OCI-LY7 (cell line): ENCODE measurements around the gene CYP8B1. TPM values are rescaled to one million over a fixed set of nuclear protein-coding genes. Genes with fewer than 3 reads are reported as not detected.

Experiments used
- BruUV-seq: library from RNA; stranded (reverse); fragments of 400-500 nt; replicated peaks from 2 replicates; lab custom pipeline; 2021; lab: Mats Ljungman, UMichigan
- CTCF ChIA-PET: fragments of 300-600 bp; sonication (Branson Sonifier 250); formaldehyde crosslinking; loops from one replicate; lab custom pipeline; 2022; ENCODE audit warnings: antibody characterized with exemption; ENCODE audit not compliant: unreplicated experiment; lab: Charles Lee
- POLR2A ChIA-PET: fragments of 300-600 bp; sonication (Branson Sonifier 250); formaldehyde crosslinking; loops from one replicate; lab custom pipeline; 2022; ENCODE audit warnings: antibody characterized with exemption; lab: Charles Lee
- DNase-seq: peaks from one replicate; pipeline ENCODE4 v3.0.0-alpha.2; 2015; ENCODE audit warnings: low spot score
- H2AFZ ChIP-seq: fragments of 200-600 bp; sonication (generic), shearing (Covaris generic); 2 replicates; pipeline ENCODE4 v1.6.1; 2014; ENCODE audit warnings: mild to moderate bottlenecking, antibody characterized with exemption, low read length, moderate library complexity
- H3K27ac ChIP-seq: fragments of 200-600 bp; sonication (generic); 2 replicates; pipeline ENCODE4 v1.5.1; 2014; ENCODE audit warnings: mixed run types, low read depth, mild to moderate bottlenecking, moderate library complexity, low read length, inconsistent platforms; ENCODE audit not compliant: poor library complexity, severe bottlenecking
- H3K36me3 ChIP-seq: fragments of 200-600 bp; sonication (generic); 2 replicates; pipeline ENCODE4 v1.6.1; 2014; ENCODE audit warnings: mild to moderate bottlenecking, antibody characterized with exemption, low read length, moderate library complexity, mixed read lengths; ENCODE audit not compliant: insufficient read depth
- H3K4me1 ChIP-seq: fragments of 200-600 bp; sonication (generic); 2 replicates; pipeline ENCODE4 v1.5.1; 2014; ENCODE audit warnings: mild to moderate bottlenecking, low read length; ENCODE audit not compliant: insufficient read depth, poor library complexity, severe bottlenecking
- H3K4me2 ChIP-seq: fragments of 200-600 bp; sonication (generic); 2 replicates; pipeline ENCODE4 v1.6.1; 2014; ENCODE audit warnings: mild to moderate bottlenecking, low read length
- H3K4me3 ChIP-seq: fragments of 200-600 bp; sonication (generic); 2 replicates; pipeline ENCODE4 v1.5.1; 2014; ENCODE audit warnings: mild to moderate bottlenecking, low read depth, low read length; ENCODE audit not compliant: poor library complexity, severe bottlenecking
- H3K79me2 ChIP-seq: fragments of 200-600 bp; sonication (generic); 2 replicates; pipeline ENCODE4 v1.6.1; 2016; ENCODE audit warnings: low read depth, mild to moderate bottlenecking, low read length, moderate library complexity, mixed read lengths; ENCODE audit not compliant: insufficient read depth
- H3K9me2 ChIP-seq: fragments of 200-600 bp; sonication (generic); 2 replicates; pipeline ENCODE4 v1.6.1; 2016; ENCODE audit warnings: mild to moderate bottlenecking, low read length, mixed read lengths; ENCODE audit not compliant: insufficient read depth
- H3K9me3 ChIP-seq: fragments of 200-600 bp; sonication (generic); 2 replicates; pipeline ENCODE4 v1.6.1; 2014; ENCODE audit warnings: mild to moderate bottlenecking, mixed run types, low read length, mixed read lengths
- H4K20me1 ChIP-seq: fragments of 200-600 bp; sonication (generic); 2 replicates; pipeline ENCODE4 v1.6.1; 2014; ENCODE audit warnings: mild to moderate bottlenecking, antibody characterized with exemption, low read length, moderate library complexity, mixed read lengths; ENCODE audit not compliant: insufficient read depth
- CTCF ChIP-seq: fragments of 200-600 bp; sonication (generic); conservative IDR thresholded peaks from 2 replicates; pipeline ENCODE4 v1.5.1; 2014; ENCODE audit warnings: mild to moderate bottlenecking, antibody characterized with exemption, low read length, moderate library complexity, mixed read lengths
- EZH2phosphoT487 ChIP-seq: fragments of 200-600 bp; sonication (generic); IDR thresholded peaks from 2 replicates; pipeline ENCODE4 v1.6.1; 2018; ENCODE audit warnings: low read depth, borderline replicate concordance, mild to moderate bottlenecking, mixed run types, antibody characterized with exemption, low read length, moderate library complexity, mixed read lengths
- intact Hi-C: fragments of 100-400 bp; cut with micrococcal nuclease; formaldehyde crosslinking; loops from one replicate; pipeline ENCODE4 v1.10.0; 2022; ENCODE audit not compliant: unreplicated experiment
- total RNA-seq, 2 experiments: library from RNA; depleted of rRNA in 1 of 2; stranded (reverse); fragments of >200 nt in 1 of 2; shearing (Covaris generic) in 1 of 2; gene quantifications; 2 replicates each; pipeline ENCODE4 v1.2.3, GENCODE V29; 2014 to 2022

The CYP8B1 gene
- total RNA-seq, 2 experiments from 2014 or later, result not detected

DNA sequence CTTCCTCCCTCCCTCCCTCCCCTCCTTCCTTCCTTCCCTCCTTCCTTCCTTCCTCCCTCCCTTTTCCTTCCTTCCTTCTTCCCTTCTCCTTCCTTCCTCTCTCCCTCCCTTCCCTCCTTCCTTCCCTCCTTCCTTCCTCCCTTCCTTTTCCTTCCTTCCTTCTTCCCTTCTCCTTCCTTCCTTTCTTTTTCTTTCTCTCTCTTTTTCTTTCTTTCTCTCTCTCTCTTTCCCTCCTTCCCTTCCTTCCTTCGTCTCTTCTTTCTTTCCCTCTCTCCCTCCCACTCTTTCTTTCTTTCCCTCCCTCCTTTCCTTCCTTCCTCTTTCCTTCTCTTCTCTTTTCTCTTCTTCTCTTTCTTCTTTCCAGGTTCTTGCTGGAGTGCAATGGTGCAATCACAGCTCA, 28.4 kb upstream of the CYP8B1 start:
- H3K4me3 ChIP-seq, result no peak overlapping the region
- CTCF ChIA-PET, result no interaction called here
- no peak overlapping the region for H2AFZ ChIP-seq
- no peak overlapping the region for H3K4me2 ChIP-seq
- H3K9me3 ChIP-seq, result no peaks in the 10 kb centered on the region
- POLR2A ChIA-PET, result interaction anchor here (0.8 kb wide), 1 partner anchor 362 kb away, joined by 7 read pairs; no protein-coding TSS in a partner anchor
- intact Hi-C loops, result no loop called here
- no peaks in the 10 kb centered on the region for H3K79me2 ChIP-seq
- DNase-seq, result no peak
- H4K20me1 ChIP-seq, result no peaks in the 10 kb centered on the region
- H3K27ac ChIP-seq, result no peak overlapping the region
- H3K4me1 ChIP-seq, result no peaks in the 10 kb centered on the region
- TF ChIP-seq CTCF (no peak), EZH2phosphoT487 (no peak)
- no TSS peak for BruUV-seq
- no peaks in the 10 kb centered on the region for H3K36me3 ChIP-seq
- H3K9me2 ChIP-seq, result no peaks in the 10 kb centered on the region

DNA sequence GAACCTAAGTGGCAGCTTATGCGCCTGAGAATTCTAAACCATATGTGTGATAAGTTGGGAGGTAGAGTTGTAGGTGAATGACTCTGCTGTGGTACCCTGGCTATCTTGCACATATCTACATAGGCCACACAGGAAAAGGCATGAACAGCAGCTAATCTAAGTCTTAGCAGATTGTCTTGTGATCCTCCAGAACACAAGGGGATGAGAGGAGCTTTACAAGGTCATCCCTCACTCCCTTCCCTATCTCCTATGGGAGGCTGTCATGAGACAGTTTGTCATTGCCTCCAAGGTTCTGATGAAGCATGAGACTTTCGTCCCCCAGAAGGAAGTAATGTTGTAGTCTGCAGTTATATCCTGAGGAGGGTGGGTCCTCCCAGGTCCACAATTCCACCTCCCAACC, 26.6 kb upstream of the CYP8B1 start:
- Histone ChIP-seq H3K4me2 (no peak overlapping the region), H3K27ac (no peak overlapping the region), H2AFZ (no peak overlapping the region), H3K4me3 (no peak overlapping the region), H3K9me2 (no peaks in the 10 kb centered on the region), H3K4me1 (no peaks in the 10 kb centered on the region), H3K79me2 (no peaks in the 10 kb centered on the region), H3K36me3 (no peaks in the 10 kb centered on the region), H3K9me3 (no peaks in the 10 kb centered on the region), H4K20me1 (no peaks in the 10 kb centered on the region)
- ChIA-PET POLR2A (no interaction called here), CTCF (no interaction called here)
- DNase-seq, result no peak
- no TSS peak for BruUV-seq
- intact Hi-C loops, result no loop called here
- TF ChIP-seq CTCF (no peak), EZH2phosphoT487 (no peak)

- no TSS peak for BruUV-seq
- TF ChIP-seq EZH2phosphoT487, result no peak
- no peak for TF ChIP-seq CTCF
- no peak overlapping the region for H3K4me2 ChIP-seq
These were observed 25.4 kb upstream of the CYP8B1 start for GRCh38 chr3:42901073-42901415.

More at GRCh38 chr3:42901073-42901415, 25.4 kb upstream of the CYP8B1 start:
- H3K9me2 ChIP-seq, result no peaks in the 10 kb centered on the region
- no peaks in the 10 kb centered on the region for H3K4me1 ChIP-seq
- no peaks in the 10 kb centered on the region for H3K79me2 ChIP-seq
- no peaks in the 10 kb centered on the region for H4K20me1 ChIP-seq
- no peaks in the 10 kb centered on the region for H3K36me3 ChIP-seq
- CTCF ChIA-PET, result no interaction called here
- DNase-seq, result no peak
- H3K9me3 ChIP-seq, result no peaks in the 10 kb centered on the region
- H2AFZ ChIP-seq, result no peak overlapping the region
- POLR2A ChIA-PET, result no interaction called here
- no peak overlapping the region for H3K4me3 ChIP-seq
- H3K27ac ChIP-seq, result no peak overlapping the region
- intact Hi-C loops, result no loop called here
